ENCODE data around the gene ZNF462. TPM values are rescaled to one million over a fixed set of nuclear protein-coding genes. Genes with fewer than 3 reads are reported as not detected.

Gene ZNF462
- total and polyA plus RNA-seq, 5 donors, result 5.2 to 34.6 (median 30.7) TPM

DNA sequence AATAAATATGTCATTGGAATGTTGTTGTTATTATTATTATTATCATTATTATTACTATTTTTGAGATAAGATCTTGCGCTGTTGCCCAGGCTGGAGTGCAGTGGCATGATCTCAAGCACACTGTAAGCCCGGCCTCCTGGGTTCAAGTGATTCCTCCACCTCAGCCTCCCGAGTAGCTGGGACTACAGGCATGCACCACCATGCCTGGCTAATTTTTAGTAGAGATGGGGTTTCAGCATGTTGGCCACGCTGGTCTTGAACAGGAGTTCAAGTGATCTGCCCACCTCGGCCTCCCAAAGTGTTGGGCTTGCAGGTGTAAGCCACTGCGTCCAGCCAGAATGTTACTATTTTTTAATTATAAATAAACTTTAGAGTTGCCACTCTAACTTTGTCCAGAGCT, 14.4 kb downstream of the ZNF462 start:
- H3K4me3 ChIP-seq (ENCODE audit: low read length), result no peak overlapping the region
- no peaks in the 10 kb centered on the region for H3K9me3 ChIP-seq (ENCODE audit: control insufficient read depth, low read length)
- peak in 1 of 3 donors; percentile 5 for DNase-seq
- H3K4me1 ChIP-seq (ENCODE audit: control insufficient read depth, insufficient read depth, low read length), result peaks cover 17% of the 10 kb centered on the region
- no peak overlapping the region for H3K27ac ChIP-seq (ENCODE audit: low read length)
- 97% methylated on average over 6 of the region's 6 CpGs for WGBS
- intact Hi-C loops (cut with DNase I), result no loop called here
- no peak for ATAC-seq
- no peaks in the 10 kb centered on the region for H3K27me3 ChIP-seq (ENCODE audit: control insufficient read depth, insufficient read depth)

DNA sequence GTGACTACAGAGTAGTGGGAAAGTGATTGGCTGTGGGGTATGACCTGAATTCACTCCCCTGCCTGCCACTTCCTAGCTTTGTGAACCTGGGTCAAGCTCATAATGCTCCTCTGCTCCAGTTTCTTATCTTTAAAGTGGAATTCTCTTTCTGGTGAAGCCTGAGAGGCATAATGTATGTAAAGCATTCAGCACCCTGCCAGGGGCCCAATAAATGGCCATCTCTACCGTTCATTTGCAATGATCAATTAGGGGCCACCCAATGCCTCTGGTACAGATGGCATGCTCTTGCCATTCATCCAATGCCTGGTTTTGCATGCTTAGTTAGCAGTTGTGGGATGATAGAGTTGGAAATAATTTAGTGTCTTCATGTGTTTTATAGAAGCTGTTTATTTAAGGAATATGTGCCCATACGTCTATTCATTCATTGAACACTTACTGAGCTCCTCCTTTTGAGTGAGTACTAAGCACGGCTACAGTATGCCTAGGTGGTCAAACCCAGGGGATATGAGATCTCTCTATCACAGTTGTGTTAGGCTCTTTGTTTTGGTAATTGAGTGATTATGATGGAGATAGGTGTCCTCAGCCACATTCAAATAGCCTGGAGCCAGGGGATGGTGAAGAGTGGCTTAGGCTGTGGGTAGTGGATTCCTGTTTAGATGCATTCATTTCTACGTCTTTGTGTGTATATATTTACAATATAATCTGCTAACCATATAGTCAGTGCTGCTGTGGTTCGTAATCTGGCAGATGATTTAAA, 15.3 kb downstream of the ZNF462 start:
- Histone ChIP-seq H3K4me1 (ENCODE audit: control insufficient read depth, insufficient read depth, low read length) (peaks cover 17% of the 10 kb centered on the region), H3K9me3 (ENCODE audit: control insufficient read depth, low read length) (no peaks in the 10 kb centered on the region), H3K4me3 (ENCODE audit: low read length) (no peak overlapping the region), H3K27me3 (ENCODE audit: control insufficient read depth, insufficient read depth) (no peaks in the 10 kb centered on the region), H3K27ac (ENCODE audit: low read length) (peak overlapping the region; percentile 56)
- intact Hi-C loops (cut with DNase I), result no loop called here
- no peak for DNase-seq
- ATAC-seq, result peak in 1 of 2 donors; percentile 6
- WGBS, result 63% methylated on average over 5 of the region's 5 CpGs

DNA sequence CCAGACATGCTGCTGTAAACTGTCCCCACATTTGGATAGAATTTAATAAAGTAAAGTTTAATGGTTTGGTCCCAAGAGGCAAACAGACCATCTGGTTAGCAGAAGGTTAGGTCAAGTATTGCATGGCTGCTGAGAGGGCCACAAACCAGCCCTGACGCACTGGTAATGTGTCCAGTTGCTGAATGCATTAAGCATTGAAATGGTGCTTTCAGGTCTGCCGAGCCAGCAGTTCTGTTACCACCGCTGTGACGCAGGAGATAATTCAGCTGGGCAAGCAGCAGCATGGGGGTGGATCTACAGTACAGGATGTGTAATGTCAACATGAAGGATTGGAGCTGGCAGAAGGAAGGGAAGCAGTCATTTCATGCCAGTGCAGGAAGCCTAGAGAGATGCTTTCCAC, 16.0 kb downstream of the ZNF462 start:
- peaks cover 17% of the 10 kb centered on the region for H3K4me1 ChIP-seq (ENCODE audit: control insufficient read depth, insufficient read depth, low read length)
- H3K27me3 ChIP-seq (ENCODE audit: control insufficient read depth, insufficient read depth), result no peaks in the 10 kb centered on the region
- H3K9me3 ChIP-seq (ENCODE audit: control insufficient read depth, low read length), result no peaks in the 10 kb centered on the region
- ATAC-seq, result peak; percentile 94
- H3K27ac ChIP-seq (ENCODE audit: low read length), result peak overlapping the region; percentile 73
- 8% methylated on average over 4 of the region's 4 CpGs for WGBS
- DNase-seq, result peak; percentile 79 to 88 (median 80)
- H3K4me3 ChIP-seq (ENCODE audit: low read length), result no peak overlapping the region
- intact Hi-C loops (cut with DNase I), result no loop called here

DNA sequence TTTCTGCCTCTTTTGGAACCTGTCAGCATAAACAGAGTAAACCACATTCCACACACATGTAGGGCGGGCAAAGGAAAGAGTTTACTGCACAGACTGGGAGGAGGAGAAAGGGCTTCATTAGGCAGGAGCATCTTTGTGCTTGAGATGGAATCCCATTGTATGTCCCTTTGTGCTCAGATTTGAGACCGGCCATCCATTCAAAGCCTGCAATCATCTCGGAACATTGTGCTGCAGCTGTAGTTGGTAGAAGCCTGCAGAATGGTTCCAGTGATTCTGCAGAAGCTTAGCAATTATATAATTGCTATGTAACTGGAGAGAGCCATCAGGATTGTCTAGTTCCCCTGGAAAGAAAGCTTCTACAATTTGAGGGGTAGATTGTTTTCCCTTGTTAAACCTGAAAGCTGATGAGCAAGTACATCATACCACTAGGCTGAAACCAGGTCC, 16.5 kb downstream of the ZNF462 start:
- ATAC-seq (no peak), DNase-seq (no peak)
- H3K4me1 ChIP-seq (ENCODE audit: control insufficient read depth, insufficient read depth, low read length), result peaks cover 17% of the 10 kb centered on the region
- H3K9me3 ChIP-seq (ENCODE audit: control insufficient read depth, low read length), result no peaks in the 10 kb centered on the region
- 70% methylated on average over 3 of the region's 3 CpGs for WGBS
- no peak overlapping the region for H3K4me3 ChIP-seq (ENCODE audit: low read length)
- intact Hi-C loops (cut with DNase I), result no loop called here
- no peaks in the 10 kb centered on the region for H3K27me3 ChIP-seq (ENCODE audit: control insufficient read depth, insufficient read depth)
- H3K27ac ChIP-seq (ENCODE audit: low read length), result peak overlapping the region; percentile 80

DNA sequence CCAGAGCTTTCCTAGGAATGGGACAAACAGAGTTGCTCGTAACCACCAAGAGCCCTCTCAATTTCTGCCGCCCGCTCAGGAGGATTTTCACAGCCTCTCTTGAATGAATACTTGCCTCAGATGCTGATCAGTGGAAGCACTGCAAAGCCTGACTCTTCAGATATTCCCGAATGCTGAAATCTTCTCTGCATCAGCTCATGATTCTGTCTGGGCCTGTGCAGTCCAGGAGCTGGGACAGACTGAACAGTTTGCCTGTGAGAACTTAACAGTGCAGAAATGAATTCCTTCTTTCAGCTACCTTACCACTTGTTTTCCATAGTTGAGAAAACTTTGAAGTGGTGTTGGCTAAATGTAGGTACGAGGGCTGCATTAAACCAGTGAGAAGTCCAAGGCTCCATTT, 17.1 kb downstream of the ZNF462 start:
- H3K27ac ChIP-seq (ENCODE audit: low read length), result peak overlapping the region; percentile 80
- no peaks in the 10 kb centered on the region for H3K27me3 ChIP-seq (ENCODE audit: control insufficient read depth, insufficient read depth)
- DNase-seq (no peak), ATAC-seq (no peak)
- H3K4me1 ChIP-seq (ENCODE audit: control insufficient read depth, insufficient read depth, low read length), result peaks cover 15% of the 10 kb centered on the region
- H3K9me3 ChIP-seq (ENCODE audit: control insufficient read depth, low read length), result no peaks in the 10 kb centered on the region
- WGBS, result 78% methylated on average over 5 of the region's 5 CpGs
- intact Hi-C loops (cut with DNase I), result no loop called here
- no peak overlapping the region for H3K4me3 ChIP-seq (ENCODE audit: low read length)

DNA sequence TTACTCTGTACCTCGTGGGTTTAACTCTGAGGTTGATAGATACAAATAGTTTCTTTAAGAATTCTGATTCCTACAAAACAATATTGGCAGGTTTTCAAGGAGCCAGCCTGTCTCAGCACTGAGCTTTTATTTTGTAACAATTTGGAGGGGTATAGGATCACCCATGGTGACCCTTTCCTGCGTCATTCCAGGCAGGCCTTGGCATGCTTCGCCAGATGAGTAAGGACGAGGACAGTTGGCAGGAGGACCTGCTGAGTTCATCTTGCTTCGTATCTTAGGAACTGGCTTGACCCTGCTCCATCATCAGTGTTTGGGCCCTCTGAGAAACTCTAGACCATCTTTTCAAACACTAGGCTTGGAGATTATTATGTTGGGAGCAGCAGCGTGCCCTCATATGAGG, 17.9 kb downstream of the ZNF462 start:
- 55% methylated on average over 6 of the region's 6 CpGs for WGBS
- ATAC-seq (peak in 1 of 2 donors; percentile 71), DNase-seq (peak in 1 of 3 donors; percentile 37)
- Histone ChIP-seq H3K27ac (ENCODE audit: low read length) (peak overlapping the region; percentile 81), H3K4me3 (ENCODE audit: low read length) (no peak overlapping the region), H3K9me3 (ENCODE audit: control insufficient read depth, low read length) (no peaks in the 10 kb centered on the region), H3K27me3 (ENCODE audit: control insufficient read depth, insufficient read depth) (no peaks in the 10 kb centered on the region), H3K4me1 (ENCODE audit: control insufficient read depth, insufficient read depth, low read length) (peaks cover 20% of the 10 kb centered on the region)
- intact Hi-C loops (cut with DNase I), result no loop called here

DNA sequence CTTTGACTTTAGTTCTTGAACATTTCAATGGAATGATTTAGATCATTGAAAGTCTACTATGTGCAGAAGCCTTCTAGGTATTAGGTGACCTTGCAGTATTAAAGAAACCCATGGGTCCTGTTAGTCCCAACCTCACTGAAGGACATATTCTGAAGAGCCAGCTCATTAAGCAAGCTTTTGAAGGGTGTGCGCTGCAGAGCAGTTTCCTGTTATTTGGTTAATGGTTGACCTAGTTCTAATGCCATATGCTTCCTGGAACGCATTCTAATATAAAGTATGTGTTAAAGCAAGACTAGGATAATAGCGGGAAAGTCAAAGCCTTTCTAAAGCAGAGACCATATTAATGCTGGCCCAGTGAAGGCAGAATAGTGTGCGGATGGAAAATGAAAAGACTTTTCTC, 20.1 kb downstream of the ZNF462 start:
- ATAC-seq (no peak), DNase-seq (no peak)
- H3K4me1 ChIP-seq (ENCODE audit: control insufficient read depth, insufficient read depth, low read length), result peaks cover 16% of the 10 kb centered on the region
- intact Hi-C loops (cut with DNase I), result no loop called here
- H3K9me3 ChIP-seq (ENCODE audit: control insufficient read depth, low read length), result no peaks in the 10 kb centered on the region
- WGBS, result 85% methylated on average over 4 of the region's 4 CpGs
- no peak overlapping the region for H3K27ac ChIP-seq (ENCODE audit: low read length)
- H3K27me3 ChIP-seq (ENCODE audit: control insufficient read depth, insufficient read depth), result no peaks in the 10 kb centered on the region
- no peak overlapping the region for H3K4me3 ChIP-seq (ENCODE audit: low read length)

DNA sequence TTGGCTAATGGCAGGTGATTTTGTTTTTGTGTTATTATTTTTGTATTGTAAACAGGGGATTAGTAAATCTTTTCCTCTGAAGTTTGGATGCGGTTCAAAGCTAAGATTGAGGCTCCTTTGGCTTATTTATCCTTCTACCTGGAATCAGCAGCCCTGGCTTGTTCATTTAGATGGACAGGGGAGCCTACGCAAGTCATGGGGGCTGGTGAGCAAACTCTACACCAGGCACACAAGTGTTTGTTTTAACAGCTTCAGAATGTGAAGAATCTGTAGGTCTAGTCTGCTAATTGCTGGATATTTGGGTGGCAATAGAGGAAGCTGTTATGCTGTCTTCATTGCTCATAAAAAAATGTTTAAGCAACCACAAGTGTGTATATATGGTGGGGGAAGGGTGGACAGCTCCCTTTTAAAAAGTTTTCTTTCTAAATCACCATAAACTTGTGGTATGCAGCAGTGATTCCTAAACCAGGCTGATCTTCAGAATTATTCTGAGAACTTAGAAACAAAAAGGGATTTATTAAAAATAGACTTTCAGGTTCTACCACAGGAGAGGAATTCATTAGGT, 20.7 kb downstream of the ZNF462 start:
- H3K27me3 ChIP-seq (ENCODE audit: control insufficient read depth, insufficient read depth), result no peaks in the 10 kb centered on the region
- DNase-seq (no peak), ATAC-seq (no peak)
- intact Hi-C loops (cut with DNase I), result no loop called here
- H3K27ac ChIP-seq (ENCODE audit: low read length), result no peak overlapping the region
- WGBS, result 96% methylated on average over 2 of the region's 2 CpGs
- H3K4me3 ChIP-seq (ENCODE audit: low read length), result no peak overlapping the region
- peaks cover 14% of the 10 kb centered on the region for H3K4me1 ChIP-seq (ENCODE audit: control insufficient read depth, insufficient read depth, low read length)
- H3K9me3 ChIP-seq (ENCODE audit: control insufficient read depth, low read length), result no peaks in the 10 kb centered on the region

DNA sequence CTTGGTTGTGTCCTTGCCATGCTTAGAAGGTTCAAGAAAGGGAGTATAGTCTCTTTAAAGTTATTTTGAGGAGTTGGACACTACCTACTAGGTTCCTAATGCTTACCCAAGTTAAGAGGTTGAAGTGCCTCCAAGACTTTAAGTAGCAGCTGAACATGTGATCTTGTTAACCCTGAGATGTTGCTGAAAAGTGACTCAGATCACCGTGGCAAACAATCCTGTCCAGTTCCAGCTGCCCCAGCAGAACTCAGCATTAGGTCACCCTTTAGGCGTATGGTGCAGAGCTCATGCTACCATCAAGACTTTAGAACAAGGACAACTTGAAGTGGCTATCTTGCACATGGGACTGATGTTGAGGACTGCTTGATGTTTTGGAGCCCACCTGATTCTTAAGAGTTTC, 22.5 kb downstream of the ZNF462 start:
- peak overlapping the region; percentile 17 for H3K27ac ChIP-seq (ENCODE audit: low read length)
- no peak for ATAC-seq
- H3K4me3 ChIP-seq (ENCODE audit: low read length), result no peak overlapping the region

DNA sequence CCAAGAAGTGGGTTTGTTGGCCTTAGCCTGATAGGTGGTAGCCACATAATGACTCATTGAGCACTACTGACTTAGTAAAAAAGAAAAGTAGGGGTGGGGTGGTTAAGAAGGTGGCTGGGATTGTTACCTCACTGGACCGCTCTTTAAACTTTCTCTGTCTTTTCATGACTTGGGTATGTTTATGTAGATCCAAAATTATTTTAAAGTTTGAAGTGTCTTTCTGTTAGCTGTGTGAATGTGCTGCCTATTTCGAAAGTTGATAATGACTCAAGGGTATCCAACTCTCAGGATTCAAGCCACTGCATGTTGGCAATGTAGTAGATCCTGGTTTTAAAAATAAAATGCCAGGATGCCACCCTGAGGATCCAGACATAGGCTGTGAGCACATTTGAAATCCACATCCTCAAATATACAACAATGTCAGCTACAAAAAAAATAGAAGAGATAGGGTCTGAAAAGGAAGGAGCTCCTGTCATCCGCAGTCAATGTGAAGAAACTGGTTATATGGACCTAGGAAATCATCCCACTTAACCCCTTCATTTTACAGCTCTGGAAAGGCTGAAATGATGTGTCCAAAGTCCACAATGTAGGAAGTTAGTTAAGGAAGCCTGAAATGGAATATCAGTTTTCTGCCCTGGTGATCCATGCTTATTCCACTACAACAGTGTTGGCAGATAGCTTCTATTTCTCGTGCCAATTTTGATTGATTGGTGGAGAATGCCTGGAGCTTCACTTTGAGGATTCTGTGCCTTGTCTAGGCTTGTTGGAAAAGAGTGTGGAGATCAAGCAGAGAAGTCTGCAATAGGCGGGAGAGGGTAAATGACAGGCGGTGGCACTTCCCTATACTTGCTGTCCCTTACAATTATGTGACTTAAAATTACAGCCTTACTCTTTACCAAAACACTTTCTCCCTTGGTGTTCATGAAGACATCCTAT, 23.4 kb downstream of the ZNF462 start:
- intact Hi-C loops (cut with DNase I), result no loop called here
- Histone ChIP-seq H3K27me3 (ENCODE audit: control insufficient read depth, insufficient read depth) (no peaks in the 10 kb centered on the region), H3K4me1 (ENCODE audit: control insufficient read depth, insufficient read depth, low read length) (peaks cover 4% of the 10 kb centered on the region), H3K27ac (ENCODE audit: low read length) (no peak overlapping the region), H3K4me3 (ENCODE audit: low read length) (no peak overlapping the region), H3K9me3 (ENCODE audit: control insufficient read depth, low read length) (no peaks in the 10 kb centered on the region)
- ATAC-seq (peak in 1 of 2 donors; percentile 31), DNase-seq (no peak)
- 89% methylated on average over 6 of the region's 6 CpGs for WGBS

More for the DNA sequence above, 22.5 kb downstream of the ZNF462 start:
- H3K4me1 ChIP-seq (ENCODE audit: control insufficient read depth, insufficient read depth, low read length), result peaks cover 9% of the 10 kb centered on the region
- intact Hi-C loops (cut with DNase I), result no loop called here
- WGBS, result 59% methylated on average over 2 of the region's 2 CpGs
- H3K27me3 ChIP-seq (ENCODE audit: control insufficient read depth, insufficient read depth), result no peaks in the 10 kb centered on the region
- DNase-seq, result no peak
- no peaks in the 10 kb centered on the region for H3K9me3 ChIP-seq (ENCODE audit: control insufficient read depth, low read length)

DNA sequence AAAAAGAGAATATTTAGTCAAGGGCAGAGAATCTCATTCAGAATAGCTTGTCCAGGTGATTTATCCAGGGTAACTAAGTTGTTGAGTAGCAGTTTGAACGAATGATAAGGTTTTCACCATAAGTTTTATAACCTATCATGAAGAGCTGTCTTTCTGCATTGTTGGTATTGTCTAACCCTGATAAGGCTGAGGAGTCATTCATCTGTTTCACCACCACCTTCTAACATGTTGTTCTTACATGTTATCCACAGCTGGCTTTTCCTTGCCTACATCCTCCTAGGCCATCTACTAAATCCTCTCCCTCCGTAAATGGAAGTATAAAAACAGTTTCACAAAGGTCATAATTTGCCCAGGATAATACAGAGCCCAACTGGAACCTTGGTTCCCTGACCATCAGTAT, 24.1 kb downstream of the ZNF462 start:
- ATAC-seq, result no peak
- intact Hi-C loops (cut with DNase I), result no loop called here
- WGBS, result 72% methylated on average over 2 of the region's 2 CpGs
- H3K9me3 ChIP-seq (ENCODE audit: control insufficient read depth, low read length), result no peaks in the 10 kb centered on the region
- no peak for DNase-seq
- H3K27ac ChIP-seq (ENCODE audit: low read length), result no peak overlapping the region
- peaks cover 4% of the 10 kb centered on the region for H3K4me1 ChIP-seq (ENCODE audit: control insufficient read depth, insufficient read depth, low read length)
- no peak overlapping the region for H3K4me3 ChIP-seq (ENCODE audit: low read length)
- no peaks in the 10 kb centered on the region for H3K27me3 ChIP-seq (ENCODE audit: control insufficient read depth, insufficient read depth)
